Vagina (tissue), 2 donors: Measurements from ENCODE around the gene PTPRD.

ENCODE experiments used
- CTCF ChIP-seq, 3 experiments: fragments of 450-650 bp in 2 of 3; fragments of 200-600 bp in 1 of 3; sonication (generic) in 1 of 3; IDR thresholded peaks; one replicate each; pipeline ENCODE4 v1.5.1; 2017 to 2019; ENCODE audit warnings: antibody characterized with exemption in 3 of 3, mild to moderate bottlenecking in 2 of 3, moderate library complexity in 2 of 3
- POLR2A ChIP-seq, 2 donors: fragments of 450-650 bp; IDR thresholded peaks; one replicate each; pipeline ENCODE4 v1.6.1; 2017; ENCODE audit warnings: antibody characterized with exemption in 2 of 2, mild to moderate bottlenecking in 2 of 2, moderate library complexity in 2 of 2

GRCh38 chr9:8804613-8805012, 1808.2 kb downstream of the PTPRD start:
- no peak for TF ChIP-seq CTCF (IDR thresholded peaks at IDR 0.05)
- TF ChIP-seq POLR2A (IDR thresholded peaks at IDR 0.05) = no peak
